ENCODE measurements around the gene HEATR3.

GRCh38 chr16:50040710-50041109, 25.1 kb upstream of the HEATR3 start:
- TF ChIP-seq GATA3 (IDR thresholded peaks at IDR 0.05; ENCODE audit: low read depth, low read length) (no peak), GATA2 (IDR thresholded peaks at IDR 0.05; ENCODE audit: low read depth, low read length) (no peak)
